ENCODE results near the gene TRAPPC2L. TPM values are rescaled to one million over a fixed set of nuclear protein-coding genes. Genes with fewer than 3 reads are reported as not detected.
A peak's percentile ranks its signal among the peaks of the same experiment; 100 is the strongest.

Gene TRAPPC2L, protein sequence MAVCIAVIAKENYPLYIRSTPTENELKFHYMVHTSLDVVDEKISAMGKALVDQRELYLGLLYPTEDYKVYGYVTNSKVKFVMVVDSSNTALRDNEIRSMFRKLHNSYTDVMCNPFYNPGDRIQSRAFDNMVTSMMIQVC
- total RNA-seq: 100 to 1,000 TPM; 110 TPM
- polyA plus RNA-seq (2013, experiment 1 of 2): 93.1 TPM
- polyA plus RNA-seq (2013, experiment 2 of 2): 81.8 TPM
- long read RNA-seq, experiment 1, transcript TRAPPC2L-201 (5 exons, 2,215 nt): major isoform, 7 of 45 reads
- long read RNA-seq, experiment 1, partial matches to known transcripts: 6 of 45 reads
- long read RNA-seq, experiment 1, other reads (novel, unspliced or antisense): 31 of 45 reads
- long read RNA-seq, experiment 2, transcript TRAPPC2L-201 (5 exons, 2,215 nt): major isoform, 23 of 95 reads
- long read RNA-seq, experiment 2, partial matches to known transcripts: 1 of 95 reads
- long read RNA-seq, experiment 2, other reads (novel, unspliced or antisense): 65 of 95 reads
- long read RNA-seq, experiment 3, transcript TRAPPC2L-209 (5 exons, 1,084 nt): minor isoform, 6 of 172 reads
- long read RNA-seq, experiment 3, transcript TRAPPC2L-201 (5 exons, 2,215 nt): major isoform, 34 of 172 reads
- long read RNA-seq, experiment 3, partial matches to known transcripts: 3 of 172 reads
- long read RNA-seq, experiment 3, other reads (novel, unspliced or antisense): 120 of 172 reads
- long read RNA-seq, experiment 4, partial matches to known transcripts: 1 of 17 reads
- long read RNA-seq, experiment 4, other reads (novel, unspliced or antisense): 11 of 17 reads

DNA sequence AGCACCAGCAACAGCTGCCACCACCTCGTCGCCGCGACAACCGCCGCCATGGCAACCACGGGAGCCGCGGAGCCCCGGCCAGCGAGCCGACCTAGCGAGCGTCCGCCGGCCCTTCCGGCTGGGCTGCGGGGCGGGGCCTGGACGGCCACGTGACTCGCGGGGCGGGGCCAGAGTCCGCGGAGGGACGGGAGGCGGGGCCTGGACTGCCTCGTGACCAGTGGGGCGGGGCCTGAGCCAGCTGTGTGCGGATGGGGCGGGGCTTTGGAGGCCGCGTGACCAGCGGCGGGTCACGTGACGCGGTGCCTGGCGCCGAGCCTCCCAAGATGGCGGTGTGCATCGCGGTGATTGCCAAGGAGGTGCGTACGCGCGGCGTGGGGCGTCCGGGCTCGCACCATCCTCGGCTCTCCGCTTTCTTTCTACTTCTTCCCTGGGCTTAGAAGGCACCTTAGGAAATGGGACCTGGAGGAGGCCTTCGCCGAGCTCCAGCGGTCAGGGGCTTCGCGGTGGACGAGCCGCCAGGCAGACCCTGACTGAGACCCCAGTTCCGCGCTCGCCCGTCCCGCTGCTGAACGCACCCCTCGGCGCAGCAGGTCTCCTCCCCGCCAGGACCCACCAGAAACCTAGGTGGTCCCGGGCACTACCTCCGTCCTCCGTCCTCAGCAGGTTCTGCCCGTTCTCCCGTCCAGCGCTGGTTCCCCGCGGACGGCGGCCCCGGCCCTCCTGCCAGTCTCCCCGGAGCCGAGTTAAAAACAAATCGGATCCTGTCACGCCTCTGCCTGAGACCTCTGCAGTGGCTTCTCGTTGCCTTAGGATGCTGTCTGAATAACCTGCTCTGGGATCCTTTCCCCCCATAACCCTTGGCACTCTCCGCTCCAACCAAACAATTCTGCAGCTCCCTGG lies at the start of gene TRAPPC2L, which contains the start of gene GALNS:
Gene TRAPPC2L, plus strand, starts transcription at position 300 of the 900 bp plus-strand sequence. Its CDS starts 24 bp downstream, at position 324.
Gene GALNS, minus strand, starts transcription at position 120 of the 900 bp plus-strand sequence. Its CDS starts 70 bp downstream, at position 50.
- H3K9me3 ChIP-seq (ENCODE audit: control insufficient read depth, low read length): no peaks in the 10 kb centered on the region
- no peaks in the 10 kb centered on the region for H3K27me3 ChIP-seq (ENCODE audit: control insufficient read depth, insufficient read depth, low read length, poor library complexity, severe bottlenecking)
- peak within 1 kb of the TSS; percentile 92 for H3K4me3 ChIP-seq (ENCODE audit: low read length)
- H3K4me3 Mint-ChIP-seq: peak within 1 kb of the TSS; percentile 91
- peaks cover 4% of the 10 kb centered on the region for H3K4me1 Mint-ChIP-seq
- H3K27ac ChIP-seq (ENCODE audit: low read depth, low read length): peak within 1 kb of the TSS; percentile 76
- peak within 1 kb of the TSS; percentile 91 for H3K9ac ChIP-seq (ENCODE audit: extremely low read depth, low read length, poor library complexity, severe bottlenecking)
- peaks cover 40% of the 10 kb centered on the region for H3K36me3 Mint-ChIP-seq (ENCODE audit: low read depth)
- 0 to 1% methylated on average over 43 to 87 of the region's 87 CpGs for WGBS, 2 experiments (ENCODE audit: insufficient coverage in 1 of 2, insufficient read length in 1 of 2)
- no peaks in the 10 kb centered on the region for H3K27me3 Mint-ChIP-seq (ENCODE audit: insufficient read depth)
- peak; percentile 99 for DNase-seq
- peaks cover 26% of the 10 kb centered on the region for H3K36me3 ChIP-seq (ENCODE audit: control insufficient read depth, insufficient read depth, low read length)
- TF ChIP-seq, protein P1, sequence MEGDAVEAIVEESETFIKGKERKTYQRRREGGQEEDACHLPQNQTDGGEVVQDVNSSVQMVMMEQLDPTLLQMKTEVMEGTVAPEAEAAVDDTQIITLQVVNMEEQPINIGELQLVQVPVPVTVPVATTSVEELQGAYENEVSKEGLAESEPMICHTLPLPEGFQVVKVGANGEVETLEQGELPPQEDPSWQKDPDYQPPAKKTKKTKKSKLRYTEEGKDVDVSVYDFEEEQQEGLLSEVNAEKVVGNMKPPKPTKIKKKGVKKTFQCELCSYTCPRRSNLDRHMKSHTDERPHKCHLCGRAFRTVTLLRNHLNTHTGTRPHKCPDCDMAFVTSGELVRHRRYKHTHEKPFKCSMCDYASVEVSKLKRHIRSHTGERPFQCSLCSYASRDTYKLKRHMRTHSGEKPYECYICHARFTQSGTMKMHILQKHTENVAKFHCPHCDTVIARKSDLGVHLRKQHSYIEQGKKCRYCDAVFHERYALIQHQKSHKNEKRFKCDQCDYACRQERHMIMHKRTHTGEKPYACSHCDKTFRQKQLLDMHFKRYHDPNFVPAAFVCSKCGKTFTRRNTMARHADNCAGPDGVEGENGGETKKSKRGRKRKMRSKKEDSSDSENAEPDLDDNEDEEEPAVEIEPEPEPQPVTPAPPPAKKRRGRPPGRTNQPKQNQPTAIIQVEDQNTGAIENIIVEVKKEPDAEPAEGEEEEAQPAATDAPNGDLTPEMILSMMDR (conservative IDR thresholded peaks at IDR 0.05): no peak
- H3K4me1 ChIP-seq (ENCODE audit: control insufficient read depth, insufficient read depth, low read length): no peaks in the 10 kb centered on the region
- H3K27ac Mint-ChIP-seq: peak within 1 kb of the TSS; percentile 95
- peaks cover 1% of the 10 kb centered on the region for H3K9me3 Mint-ChIP-seq

GRCh38 chr16:88807142-88807625 lies 49.7 kb upstream of the TRAPPC2L start:
- H3K9me3 ChIP-seq (ENCODE audit: control insufficient read depth, low read length): no peaks in the 10 kb centered on the region
- Mint-ChIP-seq H3K27ac (no peak overlapping the region), H3K27me3 (ENCODE audit: insufficient read depth) (no peaks in the 10 kb centered on the region), H3K9me3 (no peaks in the 10 kb centered on the region), H3K4me1 (no peaks in the 10 kb centered on the region), H3K4me3 (no peak overlapping the region), H3K36me3 (ENCODE audit: low read depth) (peaks cover 27% of the 10 kb centered on the region)
- TF ChIP-seq, protein P1 (conservative IDR thresholded peaks at IDR 0.05): no peak
- peaks cover 28% of the 10 kb centered on the region for H3K36me3 ChIP-seq (ENCODE audit: control insufficient read depth, insufficient read depth, low read length)
- no peak overlapping the region for H3K27ac ChIP-seq (ENCODE audit: low read depth, low read length)
- DNase-seq: no peak
- no peaks in the 10 kb centered on the region for H3K27me3 ChIP-seq (ENCODE audit: control insufficient read depth, insufficient read depth, low read length, poor library complexity, severe bottlenecking)
- no peak overlapping the region for H3K4me3 ChIP-seq (ENCODE audit: low read length)
- H3K9ac ChIP-seq (ENCODE audit: extremely low read depth, low read length, poor library complexity, severe bottlenecking): no peak overlapping the region
- peaks cover 11% of the 10 kb centered on the region for H3K4me1 ChIP-seq (ENCODE audit: control insufficient read depth, insufficient read depth, low read length)
- 93 to 99% methylated on average over 16 to 24 of the region's 24 CpGs for WGBS, 2 experiments (ENCODE audit: insufficient coverage in 1 of 2, insufficient read length in 1 of 2)
